OCI-LY1 (cell line): ENCODE results near the gene FAM124A.

Experiments
- H2AFZ ChIP-seq: fragments of 200-600 bp; sonication (generic), shearing (Covaris generic); 2 replicates; pipeline ENCODE4 v1.6.0; 2014; ENCODE audit warnings: antibody characterized with exemption, mild to moderate bottlenecking, low read length
- H3F3A ChIP-seq: fragments of 200-600 bp; sonication (generic), shearing (Covaris generic); 2 replicates; pipeline ENCODE4 v1.6.0; 2014; ENCODE audit warnings: mild to moderate bottlenecking, antibody characterized with exemption, low read length, moderate library complexity; ENCODE audit not compliant: insufficient read depth
- H3K27ac ChIP-seq: fragments of 200-600 bp; sonication (generic); 2 replicates; pipeline ENCODE4 v1.5.1; 2014; ENCODE audit warnings: low read length, mixed run types, mild to moderate bottlenecking, low read depth; ENCODE audit not compliant: poor library complexity, severe bottlenecking
- H3K27me3 ChIP-seq: fragments of 200-600 bp; sonication (generic); 2 replicates; pipeline ENCODE4 v1.6.0; 2014; ENCODE audit warnings: antibody characterized with exemption, mild to moderate bottlenecking, low read length, moderate library complexity; ENCODE audit not compliant: insufficient read depth
- H3K36me3 ChIP-seq: fragments of 200-600 bp; sonication (generic); 2 replicates; pipeline ENCODE4 v1.6.1; 2014; ENCODE audit warnings: mild to moderate bottlenecking, antibody characterized with exemption, low read length, moderate library complexity, mixed read lengths; ENCODE audit not compliant: insufficient read depth
- H3K4me1 ChIP-seq: fragments of 200-600 bp; sonication (generic); 2 replicates; pipeline ENCODE4 v1.5.1; 2014; ENCODE audit warnings: mild to moderate bottlenecking, low read length, moderate library complexity; ENCODE audit not compliant: insufficient read depth, severe bottlenecking
- H3K4me2 ChIP-seq: fragments of 200-600 bp; sonication (generic), shearing (Covaris generic); 2 replicates; pipeline ENCODE4 v1.6.1; 2014; ENCODE audit warnings: low read length
- H3K4me3 ChIP-seq: fragments of 200-600 bp; sonication (generic); 2 replicates; pipeline ENCODE4 v1.5.1; 2014; ENCODE audit warnings: low read length, low read depth, mild to moderate bottlenecking, mixed read lengths; ENCODE audit not compliant: poor library complexity, severe bottlenecking
- H3K79me2 ChIP-seq: fragments of 200-600 bp; shearing (Covaris generic); 2 replicates; pipeline ENCODE4 v1.6.1; 2016; ENCODE audit warnings: mixed run types, low read length, mixed read lengths; ENCODE audit not compliant: insufficient read depth
- H3K9ac ChIP-seq: fragments of 200-600 bp; sonication (generic), shearing (Covaris generic); 2 replicates; pipeline ENCODE4 v1.6.1; 2014; ENCODE audit warnings: mild to moderate bottlenecking, low read length, mixed read lengths
- H3K9me2 ChIP-seq: fragments of 200-600 bp; sonication (generic), shearing (Covaris generic); 2 replicates; pipeline ENCODE4 v1.6.1; 2014; ENCODE audit warnings: low read depth, mild to moderate bottlenecking, low read length, mixed read lengths
- H3K9me3 ChIP-seq: fragments of 200-600 bp; shearing (Covaris generic); 2 replicates; pipeline ENCODE4 v1.6.1; 2014; ENCODE audit warnings: low read length, mixed read lengths
- H4K20me1 ChIP-seq: fragments of 200-600 bp; sonication (generic), shearing (Covaris generic); 2 replicates; pipeline ENCODE4 v1.6.0; 2016; ENCODE audit warnings: mild to moderate bottlenecking, low read length; ENCODE audit not compliant: insufficient read depth
- EZH2 ChIP-seq: fragments of 200-600 bp; sonication (generic), shearing (Covaris generic); IDR thresholded peaks from 2 replicates; pipeline ENCODE4 v1.8.0; 2017; ENCODE audit warnings: borderline replicate concordance, mixed run types, mild to moderate bottlenecking, antibody characterized with exemption, low read length, moderate library complexity, mixed read lengths
- TF ChIP-seq, protein P1 (sequence below): fragments of 200-600 bp; sonication (generic), shearing (Covaris generic); IDR thresholded peaks from 2 replicates; pipeline ENCODE4 v1.5.1; 2017; ENCODE audit warnings: mild to moderate bottlenecking, antibody characterized with exemption, low read length, moderate library complexity, mixed read lengths

Gene FAM124A

DNA sequence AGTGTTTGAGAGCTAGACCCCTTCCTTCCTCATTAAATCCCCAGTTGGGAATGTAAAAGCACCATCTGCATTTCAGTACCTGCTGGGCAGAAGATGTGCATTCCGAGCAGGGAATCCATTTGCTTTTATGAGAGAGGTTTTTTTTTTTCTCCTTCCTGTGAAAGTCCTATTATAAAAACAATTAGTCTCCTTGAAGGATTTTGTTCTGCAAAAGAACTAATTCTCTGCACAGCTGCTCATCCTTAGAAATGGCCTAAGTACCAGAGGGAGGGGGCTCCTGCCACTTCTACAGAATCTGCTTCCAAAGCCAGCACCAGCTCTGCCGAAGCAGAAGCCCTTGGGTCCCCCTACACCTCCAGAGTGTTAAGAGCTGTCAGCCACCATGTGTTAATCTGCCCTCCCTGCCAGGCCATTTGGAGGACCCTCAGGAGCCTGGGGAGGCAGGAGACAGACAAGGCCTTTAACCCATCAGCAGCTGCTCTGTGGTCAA, 80.9 kb downstream of the FAM124A start:
- no peak for TF ChIP-seq EZH2
- TF ChIP-seq, protein P1, sequence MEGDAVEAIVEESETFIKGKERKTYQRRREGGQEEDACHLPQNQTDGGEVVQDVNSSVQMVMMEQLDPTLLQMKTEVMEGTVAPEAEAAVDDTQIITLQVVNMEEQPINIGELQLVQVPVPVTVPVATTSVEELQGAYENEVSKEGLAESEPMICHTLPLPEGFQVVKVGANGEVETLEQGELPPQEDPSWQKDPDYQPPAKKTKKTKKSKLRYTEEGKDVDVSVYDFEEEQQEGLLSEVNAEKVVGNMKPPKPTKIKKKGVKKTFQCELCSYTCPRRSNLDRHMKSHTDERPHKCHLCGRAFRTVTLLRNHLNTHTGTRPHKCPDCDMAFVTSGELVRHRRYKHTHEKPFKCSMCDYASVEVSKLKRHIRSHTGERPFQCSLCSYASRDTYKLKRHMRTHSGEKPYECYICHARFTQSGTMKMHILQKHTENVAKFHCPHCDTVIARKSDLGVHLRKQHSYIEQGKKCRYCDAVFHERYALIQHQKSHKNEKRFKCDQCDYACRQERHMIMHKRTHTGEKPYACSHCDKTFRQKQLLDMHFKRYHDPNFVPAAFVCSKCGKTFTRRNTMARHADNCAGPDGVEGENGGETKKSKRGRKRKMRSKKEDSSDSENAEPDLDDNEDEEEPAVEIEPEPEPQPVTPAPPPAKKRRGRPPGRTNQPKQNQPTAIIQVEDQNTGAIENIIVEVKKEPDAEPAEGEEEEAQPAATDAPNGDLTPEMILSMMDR: no peak
- Histone ChIP-seq H3K27me3 (no peaks in the 10 kb centered on the region), H3K4me3 (no peak overlapping the region), H3F3A (no peaks in the 10 kb centered on the region), H3K9me2 (no peaks in the 10 kb centered on the region), H3K9ac (no peak overlapping the region), H4K20me1 (no peaks in the 10 kb centered on the region), H3K4me2 (no peak overlapping the region), H3K36me3 (no peaks in the 10 kb centered on the region), H3K27ac (no peak overlapping the region), H3K79me2 (no peaks in the 10 kb centered on the region), H2AFZ (no peak overlapping the region), H3K9me3 (no peaks in the 10 kb centered on the region), H3K4me1 (no peaks in the 10 kb centered on the region)

DNA sequence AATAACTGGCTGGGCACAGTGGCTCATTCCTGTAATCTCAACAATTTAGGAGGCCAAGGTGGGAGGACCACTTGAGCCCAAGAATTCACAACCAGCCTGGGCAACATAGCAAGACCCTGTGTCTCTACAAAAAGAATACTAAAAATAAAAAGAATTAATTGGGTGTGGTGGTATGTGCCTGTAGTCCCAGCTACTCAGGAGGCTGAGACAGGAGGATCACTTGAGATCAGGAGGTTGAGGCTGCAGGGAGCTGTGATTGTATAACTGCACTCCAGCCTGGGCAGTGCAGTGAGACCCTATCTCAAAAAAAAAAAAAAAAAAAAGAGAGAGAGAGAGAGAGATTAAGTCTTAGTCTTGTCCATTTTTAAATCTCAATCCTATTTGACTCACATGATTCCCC, 81.7 kb downstream of the FAM124A start:
- no peak overlapping the region for H3K27ac ChIP-seq

DNA sequence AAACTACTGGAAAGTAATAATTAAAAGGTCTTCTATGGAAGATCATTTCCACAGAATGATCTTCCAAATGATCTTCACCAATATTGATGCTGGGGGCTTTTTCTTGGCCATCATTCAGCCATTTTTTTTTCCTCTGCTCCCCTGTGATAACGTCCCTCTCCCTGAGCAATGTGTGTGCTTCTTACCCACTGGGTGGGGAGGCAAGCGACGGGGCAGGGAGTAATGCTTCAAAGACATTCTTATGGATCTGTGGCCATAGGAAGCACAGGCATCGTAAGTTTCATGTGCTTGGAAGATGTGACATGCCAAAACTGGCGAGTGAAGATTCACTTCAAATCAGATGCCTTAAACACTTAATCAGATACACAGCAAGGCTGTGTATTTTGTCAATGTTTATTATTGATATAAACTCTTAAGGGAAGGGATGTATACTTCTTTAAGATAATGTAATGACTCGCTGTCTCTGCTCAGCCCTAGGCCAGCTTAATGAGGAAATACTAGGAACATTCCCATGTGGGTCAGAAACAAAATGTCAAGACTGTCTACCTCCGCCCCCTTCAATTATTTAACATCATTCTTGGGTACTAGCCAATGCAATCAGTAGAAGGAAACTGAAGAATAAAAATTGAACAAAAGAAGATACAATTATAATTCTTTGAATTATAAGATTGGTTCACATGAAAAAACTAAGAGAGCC, 83.2 kb downstream of the FAM124A start:
- Histone ChIP-seq H3K27ac (no peak overlapping the region), H3K9me3 (no peaks in the 10 kb centered on the region), H4K20me1 (no peaks in the 10 kb centered on the region), H3K4me1 (no peaks in the 10 kb centered on the region), H3K36me3 (no peaks in the 10 kb centered on the region), H3K9ac (no peak overlapping the region), H3K4me2 (no peak overlapping the region), H2AFZ (no peak overlapping the region), H3K9me2 (no peaks in the 10 kb centered on the region), H3K4me3 (no peak overlapping the region), H3K27me3 (no peaks in the 10 kb centered on the region), H3K79me2 (no peaks in the 10 kb centered on the region), H3F3A (no peaks in the 10 kb centered on the region)
- TF ChIP-seq, protein P1: no peak
- TF ChIP-seq EZH2: no peak

More for the DNA sequence above, 81.7 kb downstream of the FAM124A start:
- H3K27me3 ChIP-seq: no peaks in the 10 kb centered on the region
- no peaks in the 10 kb centered on the region for H3K9me3 ChIP-seq
- no peaks in the 10 kb centered on the region for H3K4me1 ChIP-seq
- H3K4me3 ChIP-seq: no peak overlapping the region
- no peaks in the 10 kb centered on the region for H3K9me2 ChIP-seq
- H3K9ac ChIP-seq: no peak overlapping the region
- no peaks in the 10 kb centered on the region for H3K79me2 ChIP-seq
- no peaks in the 10 kb centered on the region for H4K20me1 ChIP-seq
- H3K36me3 ChIP-seq: no peaks in the 10 kb centered on the region
- H3K4me2 ChIP-seq: no peak overlapping the region
- TF ChIP-seq, protein P1: no peak
- no peak for TF ChIP-seq EZH2
- H2AFZ ChIP-seq: no peak overlapping the region
- no peaks in the 10 kb centered on the region for H3F3A ChIP-seq
